ENCODE data around the gene ZNF469.

The ZNF469 gene, protein sequence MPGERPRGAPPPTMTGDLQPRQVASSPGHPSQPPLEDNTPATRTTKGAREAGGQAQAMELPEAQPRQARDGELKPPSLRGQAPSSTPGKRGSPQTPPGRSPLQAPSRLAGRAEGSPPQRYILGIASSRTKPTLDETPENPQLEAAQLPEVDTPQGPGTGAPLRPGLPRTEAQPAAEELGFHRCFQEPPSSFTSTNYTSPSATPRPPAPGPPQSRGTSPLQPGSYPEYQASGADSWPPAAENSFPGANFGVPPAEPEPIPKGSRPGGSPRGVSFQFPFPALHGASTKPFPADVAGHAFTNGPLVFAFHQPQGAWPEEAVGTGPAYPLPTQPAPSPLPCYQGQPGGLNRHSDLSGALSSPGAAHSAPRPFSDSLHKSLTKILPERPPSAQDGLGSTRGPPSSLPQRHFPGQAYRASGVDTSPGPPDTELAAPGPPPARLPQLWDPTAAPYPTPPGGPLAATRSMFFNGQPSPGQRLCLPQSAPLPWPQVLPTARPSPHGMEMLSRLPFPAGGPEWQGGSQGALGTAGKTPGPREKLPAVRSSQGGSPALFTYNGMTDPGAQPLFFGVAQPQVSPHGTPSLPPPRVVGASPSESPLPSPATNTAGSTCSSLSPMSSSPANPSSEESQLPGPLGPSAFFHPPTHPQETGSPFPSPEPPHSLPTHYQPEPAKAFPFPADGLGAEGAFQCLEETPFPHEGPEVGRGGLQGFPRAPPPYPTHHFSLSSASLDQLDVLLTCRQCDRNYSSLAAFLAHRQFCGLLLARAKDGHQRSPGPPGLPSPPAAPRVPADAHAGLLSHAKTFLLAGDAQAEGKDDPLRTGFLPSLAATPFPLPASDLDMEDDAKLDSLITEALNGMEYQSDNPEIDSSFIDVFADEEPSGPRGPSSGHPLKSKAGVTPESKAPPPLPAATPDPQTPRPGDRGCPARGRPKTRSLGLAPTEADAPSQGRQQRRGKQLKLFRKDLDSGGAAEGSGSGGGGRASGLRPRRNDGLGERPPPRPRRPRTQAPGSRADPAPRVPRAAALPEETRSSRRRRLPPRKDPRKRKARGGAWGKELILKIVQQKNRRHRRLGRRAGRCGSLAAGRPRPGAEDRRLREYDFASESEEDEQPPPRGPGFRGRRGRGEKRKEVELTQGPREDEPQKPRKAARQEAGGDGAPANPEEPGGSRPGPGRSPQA (N-terminal part only)

DNA sequence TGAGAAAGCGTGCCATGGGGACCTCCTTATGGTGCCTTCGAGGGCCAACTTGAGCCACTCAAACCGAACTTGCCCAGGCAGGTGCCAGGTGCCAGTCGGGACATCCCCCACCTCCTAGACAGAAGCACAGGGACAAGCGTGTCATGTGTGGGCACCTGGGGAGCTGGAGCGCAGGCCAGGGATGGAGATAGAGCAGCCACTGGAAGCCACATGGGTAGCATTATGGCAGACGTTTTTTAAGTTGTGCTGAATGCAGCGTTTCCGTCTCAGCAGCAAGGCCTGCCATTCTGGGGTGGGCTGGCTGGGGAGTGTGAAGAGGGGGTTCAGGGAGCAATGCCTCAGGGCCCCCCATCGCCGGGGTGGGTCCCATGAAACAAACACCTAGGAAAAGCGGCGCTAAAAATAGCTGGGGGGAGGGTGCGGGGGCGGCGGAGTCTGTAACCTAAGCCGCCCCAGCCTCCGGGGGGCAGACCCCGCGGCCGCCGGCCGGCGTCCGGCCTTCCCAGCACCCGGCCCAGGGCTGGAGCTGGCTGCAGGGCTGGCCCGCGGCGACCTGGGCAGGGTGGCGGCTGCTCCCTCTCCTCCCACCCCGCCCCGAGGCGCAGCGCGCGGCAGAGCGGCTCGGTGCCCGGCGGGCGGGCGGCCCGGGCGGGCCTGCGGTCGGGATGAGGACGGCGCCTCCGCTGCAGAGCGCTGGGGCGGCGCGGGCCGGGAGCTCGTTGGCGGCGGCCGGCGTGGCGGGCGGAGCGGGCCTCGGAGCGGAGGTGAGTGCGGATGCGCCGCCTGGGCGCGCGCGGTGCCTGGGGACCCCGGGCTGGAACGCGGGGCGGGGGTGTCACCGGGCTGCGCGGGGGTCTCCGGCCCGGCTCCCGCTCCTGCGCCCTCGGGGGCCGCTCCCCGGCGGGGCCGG lies at the start of gene ZNF469:
ZNF469 (plus strand) TSS at position 469 of the 910 bp plus-strand sequence. CDS start 44,512 bp downstream, outside the sequence.
- Histone ChIP-seq H3K9ac (ENCODE audit: low read length) (peak within 1 kb of the TSS; percentile 70), H3K4me3 (ENCODE audit: low read length) (peak within 1 kb of the TSS; percentile 78), H3K27me3 (replicated peaks; ENCODE audit: control insufficient read depth, insufficient read depth, low read length) (no peaks in the 10 kb centered on the region), H3K4me1 (ENCODE audit: control insufficient read depth, insufficient read depth, low read length) (peaks cover 8% of the 10 kb centered on the region), H3K9me3 (ENCODE audit: control insufficient read depth, low read length) (no peaks in the 10 kb centered on the region), H3K36me3 (ENCODE audit: control insufficient read depth, insufficient read depth, low read length, severe bottlenecking) (no peaks in the 10 kb centered on the region)
- DNase-seq (ENCODE audit: low read depth): peak; percentile 73

DNA sequence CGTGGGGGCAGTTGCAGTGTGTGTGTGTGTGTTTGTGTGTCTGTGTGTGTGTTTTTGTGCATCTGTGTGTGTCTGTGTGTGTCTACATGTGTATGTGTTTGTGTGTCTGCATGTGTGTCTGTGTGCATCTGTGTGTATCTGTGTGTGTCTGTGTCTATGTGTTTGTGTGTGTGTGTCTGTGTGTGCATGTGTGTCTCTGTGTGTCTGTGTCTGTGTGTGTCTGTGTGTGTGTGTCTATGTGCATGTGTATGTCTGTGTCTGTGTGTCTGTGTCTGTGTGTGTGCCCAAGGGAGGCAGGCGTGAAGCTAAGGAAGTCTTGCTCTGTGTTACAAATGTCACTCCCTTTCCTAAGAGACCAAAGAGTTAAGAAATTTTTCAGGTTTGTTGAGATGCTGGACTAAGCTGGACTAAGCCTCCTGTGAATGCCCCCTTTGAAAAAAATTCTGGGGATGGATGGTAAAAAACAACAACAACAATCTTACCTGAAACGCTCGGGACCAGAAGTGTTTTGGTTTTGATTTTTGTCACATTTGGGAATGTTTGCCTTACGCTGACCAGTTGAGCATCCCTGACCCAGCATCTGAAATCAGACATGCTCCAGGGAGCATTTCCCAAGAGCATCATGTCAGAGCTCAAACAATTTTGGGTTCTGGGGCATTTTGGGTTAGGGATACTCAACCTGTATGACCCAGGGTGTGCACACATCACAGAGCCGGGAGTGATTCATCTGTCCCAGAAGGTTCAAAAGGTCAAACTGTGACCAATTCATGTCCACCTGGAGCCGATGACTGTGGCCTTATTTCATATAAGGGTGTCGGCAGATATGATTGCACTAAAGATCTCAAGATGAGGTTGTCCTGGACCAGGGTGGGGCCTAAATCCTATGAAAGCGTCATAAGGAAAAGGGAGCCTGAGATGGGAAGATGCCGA lies 48.6 kb upstream of the ZNF469 start:
- Histone ChIP-seq H3K36me3 (ENCODE audit: control insufficient read depth, insufficient read depth, low read length, severe bottlenecking) (no peaks in the 10 kb centered on the region), H3K27me3 (replicated peaks; ENCODE audit: control insufficient read depth, insufficient read depth, low read length) (no peaks in the 10 kb centered on the region), H3K9ac (ENCODE audit: low read length) (peak overlapping the region; percentile 62), H3K4me1 (ENCODE audit: control insufficient read depth, insufficient read depth, low read length) (peaks cover 21% of the 10 kb centered on the region), H3K4me3 (ENCODE audit: low read length) (peak overlapping the region; percentile 2), H3K9me3 (ENCODE audit: control insufficient read depth, low read length) (no peaks in the 10 kb centered on the region)
- no peak for DNase-seq (ENCODE audit: low read depth)

DNA sequence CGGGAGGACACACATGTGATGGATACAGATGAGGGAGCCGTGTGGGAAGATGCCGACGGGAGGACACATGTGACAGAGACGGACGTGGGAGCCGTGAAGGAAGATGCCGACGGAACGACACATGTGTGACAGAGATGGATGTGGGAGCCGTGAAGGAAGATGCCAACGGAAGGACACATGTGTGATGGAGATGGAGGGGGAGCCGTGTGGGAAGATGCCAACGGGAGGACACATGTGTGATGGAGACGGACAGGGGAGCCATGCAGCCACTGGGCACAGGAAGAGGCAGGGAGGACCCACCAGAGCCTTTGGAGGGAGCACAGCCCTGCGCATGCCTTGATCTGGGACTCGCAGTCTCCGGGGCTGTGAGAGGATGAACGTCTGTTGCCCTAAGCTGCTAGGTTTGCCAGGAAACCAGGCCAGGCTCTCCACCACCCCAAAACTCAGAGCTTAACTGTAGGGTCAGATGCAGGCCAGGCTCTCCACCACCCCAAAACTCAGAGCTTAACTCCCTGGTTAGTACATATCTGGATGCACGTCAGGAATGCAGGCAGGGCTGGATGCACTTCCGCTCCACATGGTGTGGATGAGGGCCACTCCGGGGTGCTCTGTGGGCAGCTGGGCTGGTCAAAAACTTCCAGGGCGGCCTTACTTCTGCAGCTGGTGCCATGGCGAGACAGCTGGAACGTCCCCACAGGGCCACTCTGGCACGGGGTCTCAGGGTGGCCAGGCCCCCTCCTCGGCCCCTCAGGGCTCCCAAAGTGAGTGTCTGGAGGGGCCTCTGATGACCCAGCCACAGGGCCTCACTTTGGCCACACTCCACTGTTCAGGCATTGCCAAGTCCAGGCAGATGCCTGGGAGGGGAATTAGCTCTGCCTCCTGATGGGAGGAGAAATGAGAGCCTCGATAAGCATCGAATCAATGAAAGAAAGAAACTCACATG lies 47.7 kb upstream of the ZNF469 start:
- peak; percentile 29 for DNase-seq (ENCODE audit: low read depth)
- Histone ChIP-seq H3K9me3 (ENCODE audit: control insufficient read depth, low read length) (no peaks in the 10 kb centered on the region), H3K27me3 (replicated peaks; ENCODE audit: control insufficient read depth, insufficient read depth, low read length) (no peaks in the 10 kb centered on the region), H3K36me3 (ENCODE audit: control insufficient read depth, insufficient read depth, low read length, severe bottlenecking) (no peaks in the 10 kb centered on the region), H3K4me3 (ENCODE audit: low read length) (no peak overlapping the region), H3K4me1 (ENCODE audit: control insufficient read depth, insufficient read depth, low read length) (peaks cover 21% of the 10 kb centered on the region), H3K9ac (ENCODE audit: low read length) (no peak overlapping the region)

DNA sequence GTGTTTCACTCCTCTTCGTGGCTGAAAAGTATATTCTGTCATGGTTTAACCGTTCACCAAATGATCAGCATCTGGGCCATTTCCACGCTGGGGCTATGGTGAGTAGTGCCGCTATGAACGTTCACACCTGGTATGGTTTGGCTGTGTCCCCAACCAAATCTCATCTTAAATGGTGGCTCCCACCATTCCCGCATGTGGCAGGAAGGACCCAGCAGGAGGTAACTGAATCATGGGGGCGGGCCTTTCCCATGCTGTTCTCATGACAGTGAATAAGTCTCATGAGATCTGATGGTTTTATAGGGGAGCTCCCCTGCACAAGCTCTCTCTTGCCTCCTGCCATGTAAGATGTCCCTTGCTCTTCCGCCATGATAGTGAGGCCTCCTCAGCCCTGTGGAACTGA lies 45.7 kb upstream of the ZNF469 start:
- Histone ChIP-seq H3K9ac (ENCODE audit: low read length) (no peak overlapping the region), H3K9me3 (ENCODE audit: control insufficient read depth, low read length) (no peaks in the 10 kb centered on the region), H3K36me3 (ENCODE audit: control insufficient read depth, insufficient read depth, low read length, severe bottlenecking) (no peaks in the 10 kb centered on the region), H3K27me3 (replicated peaks; ENCODE audit: control insufficient read depth, insufficient read depth, low read length) (no peaks in the 10 kb centered on the region), H3K4me3 (ENCODE audit: low read length) (no peak overlapping the region), H3K4me1 (ENCODE audit: control insufficient read depth, insufficient read depth, low read length) (peaks cover 17% of the 10 kb centered on the region)
- no peak for DNase-seq (ENCODE audit: low read depth)

DNA sequence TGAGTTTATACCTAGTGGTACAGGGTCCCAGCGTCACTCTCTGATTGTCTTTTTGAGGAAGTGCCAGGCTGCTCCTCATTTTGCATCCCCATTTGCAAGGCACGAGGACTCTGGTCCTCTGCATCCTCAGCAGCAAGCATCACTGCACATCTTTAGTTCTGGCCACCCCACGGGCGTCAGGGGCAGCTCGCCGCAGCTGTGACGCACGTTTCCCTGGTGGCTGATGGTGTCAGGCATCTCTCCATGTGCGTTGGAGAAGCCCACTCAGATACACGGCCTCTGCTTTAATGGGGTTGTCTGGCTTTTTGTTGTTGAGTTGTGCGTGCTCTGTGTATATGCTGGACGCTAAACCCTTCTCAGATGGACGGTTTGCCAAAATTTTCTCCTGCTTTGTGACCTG lies 45.2 kb upstream of the ZNF469 start:
- Histone ChIP-seq H3K9ac (ENCODE audit: low read length) (no peak overlapping the region), H3K27me3 (replicated peaks; ENCODE audit: control insufficient read depth, insufficient read depth, low read length) (no peaks in the 10 kb centered on the region), H3K4me1 (ENCODE audit: control insufficient read depth, insufficient read depth, low read length) (peaks cover 14% of the 10 kb centered on the region), H3K4me3 (ENCODE audit: low read length) (no peak overlapping the region), H3K36me3 (ENCODE audit: control insufficient read depth, insufficient read depth, low read length, severe bottlenecking) (no peaks in the 10 kb centered on the region), H3K9me3 (ENCODE audit: control insufficient read depth, low read length) (no peaks in the 10 kb centered on the region)
- DNase-seq (ENCODE audit: low read depth): no peak

DNA sequence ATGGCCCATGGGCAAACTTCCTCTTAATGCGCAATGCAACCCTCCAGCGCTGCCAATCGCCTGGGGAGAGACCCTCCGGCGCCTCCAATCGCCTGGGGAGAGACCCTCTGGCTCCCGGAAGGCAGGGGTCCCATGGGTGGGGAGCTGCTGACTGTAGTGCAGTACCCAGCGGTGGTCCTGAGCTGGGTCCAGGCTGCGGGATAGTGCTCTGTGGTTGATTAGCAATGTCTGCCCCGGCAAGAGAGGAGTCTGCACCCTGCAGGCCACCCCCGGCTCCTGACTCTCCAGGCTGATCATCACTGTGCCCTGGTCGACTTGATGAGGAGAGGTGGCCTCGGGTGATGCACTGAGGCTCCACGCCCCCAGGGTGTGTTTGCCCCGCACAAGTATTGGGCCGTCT lies 44.6 kb upstream of the ZNF469 start:
- no peak overlapping the region for H3K9ac ChIP-seq (ENCODE audit: low read length)
- DNase-seq (ENCODE audit: low read depth): no peak
- peaks cover 8% of the 10 kb centered on the region for H3K4me1 ChIP-seq (ENCODE audit: control insufficient read depth, insufficient read depth, low read length)
- H3K36me3 ChIP-seq (ENCODE audit: control insufficient read depth, insufficient read depth, low read length, severe bottlenecking): no peaks in the 10 kb centered on the region
- H3K4me3 ChIP-seq (ENCODE audit: low read length): no peak overlapping the region
- no peaks in the 10 kb centered on the region for H3K27me3 ChIP-seq (replicated peaks; ENCODE audit: control insufficient read depth, insufficient read depth, low read length)
- H3K9me3 ChIP-seq (ENCODE audit: control insufficient read depth, low read length): peaks cover 3% of the 10 kb centered on the region

DNA sequence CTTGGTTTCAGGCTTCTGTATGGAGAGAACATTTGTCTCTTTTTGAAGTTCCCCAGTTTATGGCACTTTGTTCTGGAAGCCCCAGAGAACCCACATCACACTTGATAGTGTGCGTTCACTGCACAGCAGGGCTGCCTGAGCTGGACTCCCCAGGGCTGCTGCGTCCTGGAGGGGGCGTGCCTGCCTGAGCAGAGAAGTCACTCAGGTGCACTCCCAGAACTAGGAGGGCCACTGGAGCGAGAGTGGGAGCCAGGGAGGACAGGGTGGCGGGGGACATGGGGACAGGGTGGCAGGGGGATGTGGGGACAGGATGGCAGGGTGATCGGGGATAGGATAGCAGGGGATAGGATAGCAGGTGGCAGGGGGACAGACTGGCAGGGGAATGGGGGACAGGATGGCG lies 43.9 kb upstream of the ZNF469 start:
- no peaks in the 10 kb centered on the region for H3K36me3 ChIP-seq (ENCODE audit: control insufficient read depth, insufficient read depth, low read length, severe bottlenecking)
- H3K4me1 ChIP-seq (ENCODE audit: control insufficient read depth, insufficient read depth, low read length): peaks cover 3% of the 10 kb centered on the region
- H3K9me3 ChIP-seq (ENCODE audit: control insufficient read depth, low read length): peaks cover 7% of the 10 kb centered on the region
- no peaks in the 10 kb centered on the region for H3K27me3 ChIP-seq (replicated peaks; ENCODE audit: control insufficient read depth, insufficient read depth, low read length)
- no peak for DNase-seq (ENCODE audit: low read depth)
- H3K4me3 ChIP-seq (ENCODE audit: low read length): no peak overlapping the region
- H3K9ac ChIP-seq (ENCODE audit: low read length): no peak overlapping the region

DNA sequence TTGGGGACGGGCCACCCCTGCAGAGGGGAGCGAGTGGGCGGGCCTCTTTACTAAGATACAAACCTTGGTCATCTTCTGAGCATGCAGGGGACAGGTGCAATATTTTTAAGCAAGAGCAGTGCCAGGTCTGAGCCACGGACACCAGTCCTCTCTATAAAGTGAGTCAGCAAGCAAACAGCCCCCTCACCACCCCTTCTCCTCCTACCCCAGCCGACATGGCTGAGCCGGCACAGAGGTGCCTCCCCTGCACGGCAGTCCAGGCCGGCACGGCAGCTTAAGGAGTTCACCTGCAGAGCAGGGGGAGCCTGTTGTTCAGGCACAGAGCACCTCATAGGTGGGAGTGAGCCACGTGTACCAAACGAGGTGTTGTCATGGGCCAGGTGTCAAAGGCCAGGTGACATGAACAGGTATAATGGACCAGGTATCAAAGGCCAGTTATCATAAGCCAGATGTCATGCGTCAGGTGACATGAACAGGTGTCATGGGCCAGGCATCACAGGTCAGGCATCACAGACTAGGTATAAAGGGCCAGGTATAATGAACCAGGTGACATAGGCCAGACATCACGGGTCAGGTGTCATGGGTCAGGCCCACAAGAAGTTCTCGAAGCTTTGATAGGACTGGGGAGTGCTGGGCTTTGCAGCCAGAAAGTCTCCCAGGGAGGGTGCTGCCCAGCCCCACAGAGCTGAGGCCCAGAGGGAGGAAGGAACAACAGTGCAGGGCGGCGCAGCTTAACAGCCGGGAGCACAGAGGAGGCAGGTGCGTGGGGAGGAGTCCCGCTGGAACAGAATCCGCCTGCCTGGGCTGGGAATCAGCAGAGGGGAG lies 42.6 kb upstream of the ZNF469 start:
- Histone ChIP-seq H3K4me3 (ENCODE audit: low read length) (no peak overlapping the region), H3K4me1 (ENCODE audit: control insufficient read depth, insufficient read depth, low read length) (no peaks in the 10 kb centered on the region), H3K9me3 (ENCODE audit: control insufficient read depth, low read length) (peaks cover 7% of the 10 kb centered on the region), H3K9ac (ENCODE audit: low read length) (no peak overlapping the region), H3K36me3 (ENCODE audit: control insufficient read depth, insufficient read depth, low read length, severe bottlenecking) (no peaks in the 10 kb centered on the region), H3K27me3 (replicated peaks; ENCODE audit: control insufficient read depth, insufficient read depth, low read length) (no peaks in the 10 kb centered on the region)
- no peak for DNase-seq (ENCODE audit: low read depth)
